ENCODE data around the gene RNF222. TPM values are rescaled to one million over a fixed set of nuclear protein-coding genes. Genes with fewer than 3 reads are reported as not detected.

The RNF222 gene
- total RNA-seq, 1 experiment from 2014 or later, result not detected

DNA sequence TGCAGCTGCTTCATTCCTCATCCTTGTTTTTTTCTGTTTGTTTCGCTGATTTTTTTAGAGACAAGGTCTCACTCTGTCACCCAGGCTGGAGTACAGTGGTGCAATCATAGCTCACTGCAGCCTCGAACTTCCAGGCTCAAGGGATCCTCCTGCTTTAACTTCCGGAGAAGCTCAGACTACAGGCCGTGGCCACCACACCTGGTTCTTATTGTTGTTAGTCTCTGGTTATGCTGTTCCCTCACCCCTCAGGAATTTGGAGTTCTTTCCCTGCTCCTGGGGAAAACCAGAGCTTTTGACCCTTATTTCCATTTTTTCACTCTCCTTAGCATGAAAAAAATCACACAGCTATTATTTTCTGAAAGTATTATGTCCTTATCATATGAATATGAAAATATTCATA lies 56.2 kb downstream of the RNF222 start:
- H3K27me3 ChIP-seq, result peaks cover 4% of the 10 kb centered on the region; the same call in 1 of the 2 replicates
- no peak for DNase-seq
- no peaks in the 10 kb centered on the region for H3K36me3 ChIP-seq
- H3K4me3 ChIP-seq, result no peak overlapping the region
- H3K9me3 ChIP-seq, result no peaks in the 10 kb centered on the region; the same call in 1 of the 2 replicates

Other genes starting within 250 kb of the RNF222 start
- gene PER1, start 245.4 kb downstream of the RNF222 start, total RNA-seq (2014; rRNA removed; shearing (Covaris generic); ENCODE audit: low replicate concordance), result 1.3 and 7.9 TPM in 2 replicates
- gene VAMP2, start 234.9 kb downstream of the RNF222 start, total RNA-seq (2014; rRNA removed; shearing (Covaris generic); ENCODE audit: low replicate concordance), result 0.59 and 3.2 TPM in 2 replicates
- 17.6 and 25.6 TPM in 2 replicates for gene TMEM107, start 221.4 kb downstream of the RNF222 start, total RNA-seq (2014; rRNA removed; shearing (Covaris generic); ENCODE audit: low replicate concordance)
- 8.6 and 17.3 TPM in 2 replicates for gene BORCS6, start 207.6 kb downstream of the RNF222 start, total RNA-seq (2014; rRNA removed; shearing (Covaris generic); ENCODE audit: low replicate concordance)
- gene AURKB, start 187.3 kb downstream of the RNF222 start, total RNA-seq (2014; rRNA removed; shearing (Covaris generic); ENCODE audit: low replicate concordance), result 89.2 and 119 TPM in 2 replicates
- 4.2 and 25.8 TPM in 2 replicates for gene CTC1, start 149.8 kb downstream of the RNF222 start, total RNA-seq (2014; rRNA removed; shearing (Covaris generic); ENCODE audit: low replicate concordance)
- 72.8 and 82.7 TPM in 2 replicates for gene PFAS, start 148.5 kb downstream of the RNF222 start, total RNA-seq (2014; rRNA removed; shearing (Covaris generic); ENCODE audit: low replicate concordance)
- 22.1 and 22.3 TPM in 2 replicates for gene RANGRF, start 109.2 kb downstream of the RNF222 start, total RNA-seq (2014; rRNA removed; shearing (Covaris generic); ENCODE audit: low replicate concordance)
- gene SLC25A35, start 102.4 kb downstream of the RNF222 start, total RNA-seq (2014; rRNA removed; shearing (Covaris generic); ENCODE audit: low replicate concordance), result 1.0 TPM in 1 of 2 replicates, not detected in the other
- gene ARHGEF15, start 87.6 kb downstream of the RNF222 start, total RNA-seq (2014; rRNA removed; shearing (Covaris generic); ENCODE audit: low replicate concordance), result not detected in 2 replicates
- gene ODF4, start 58.0 kb downstream of the RNF222 start, total RNA-seq (2014; rRNA removed; shearing (Covaris generic); ENCODE audit: low replicate concordance), result not detected in 2 replicates
- 5,040 and 8,050 TPM in 2 replicates for gene RPL26, start 14.6 kb downstream of the RNF222 start, total RNA-seq (2014; rRNA removed; shearing (Covaris generic); ENCODE audit: low replicate concordance)
- gene NDEL1, start 38.1 kb upstream of the RNF222 start, total RNA-seq (2014; rRNA removed; shearing (Covaris generic); ENCODE audit: low replicate concordance), result 41.8 and 125 TPM in 2 replicates
- 24.3 and 36.7 TPM in 2 replicates for gene MYH10, start 232.9 kb upstream of the RNF222 start, total RNA-seq (2014; rRNA removed; shearing (Covaris generic); ENCODE audit: low replicate concordance)

Measured in MG63 (cell line).